SJCRH30 (cell line): Measurements from ENCODE around the gene DNAH5. TPM values are rescaled to one million over a fixed set of nuclear protein-coding genes. Genes with fewer than 3 reads are reported as not detected.

Source experiments
- DNase-seq, 2 experiments: peaks; one replicate each; pipeline ENCODE4 v3.0.0-alpha.2; 2015 to 2020
- H3K27ac ChIP-seq: fragments of 250-450 bp; sonication (Bioruptor Pico); 2 replicates; pipeline ENCODE4 v1.5.1; 2020; ENCODE audit warnings: mild to moderate bottlenecking, moderate library complexity
- H3K27me3 ChIP-seq: fragments of 250-450 bp; sonication (Bioruptor Pico); 2 replicates; pipeline ENCODE4 v1.5.1; 2020; ENCODE audit warnings: mild to moderate bottlenecking, moderate library complexity
- H3K36me3 ChIP-seq: fragments of 250-450 bp; sonication (Bioruptor Pico); 2 replicates; pipeline ENCODE4 v1.5.1; 2020; ENCODE audit warnings: mild to moderate bottlenecking, moderate library complexity
- H3K4me1 ChIP-seq: fragments of 250-450 bp; sonication (Bioruptor Pico); 2 replicates; pipeline ENCODE4 v1.5.1; 2020; ENCODE audit warnings: mild to moderate bottlenecking, moderate library complexity
- H3K4me3 ChIP-seq: fragments of 250-450 bp; sonication (Bioruptor Pico); 2 replicates; pipeline ENCODE4 v1.5.1; 2020; ENCODE audit warnings: mild to moderate bottlenecking, moderate library complexity
- H3K9me3 ChIP-seq: fragments of 250-450 bp; sonication (Bioruptor Pico); replicated peaks from 2 replicates; pipeline ENCODE4 v1.5.1; 2020; ENCODE audit warnings: mild to moderate bottlenecking, moderate library complexity
- total RNA-seq: library from RNA; depleted of rRNA; stranded (reverse); fragments of >200 nt; shearing (Covaris generic); gene quantifications from 2 replicates; pipeline ENCODE4 v1.2.3, GENCODE V29; 2014; rRNA removed

Gene DNAH5
- total RNA-seq, 1 experiment from 2014 or later, result 0.16 TPM

DNA sequence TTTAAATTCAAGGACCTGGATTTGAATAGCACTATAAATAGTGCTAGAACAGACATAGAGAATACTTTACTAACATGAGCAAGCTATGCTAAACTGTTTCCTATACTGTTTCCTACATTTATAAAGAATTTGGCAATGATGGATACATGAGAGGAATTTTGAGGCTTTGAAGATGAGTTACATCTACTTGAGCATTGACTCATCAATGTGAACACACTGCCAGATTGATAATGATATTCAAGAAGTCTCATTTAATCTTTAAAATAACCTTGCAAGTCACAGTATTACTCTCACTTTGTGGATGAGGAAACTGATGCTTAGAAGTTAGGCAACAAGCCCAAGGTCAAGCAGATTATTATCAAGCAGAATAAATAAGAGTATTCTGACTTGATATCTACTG, 281.9 kb downstream of the DNAH5 start:
- no peaks in the 10 kb centered on the region for H3K36me3 ChIP-seq
- H3K27me3 ChIP-seq, result no peaks in the 10 kb centered on the region
- no peak overlapping the region for H3K27ac ChIP-seq
- H3K4me3 ChIP-seq, result no peak overlapping the region
- H3K9me3 ChIP-seq, result no peaks in the 10 kb centered on the region
- no peak for DNase-seq
- no peaks in the 10 kb centered on the region for H3K4me1 ChIP-seq

- no peaks in the 10 kb centered on the region for H3K4me1 ChIP-seq
- H3K27ac ChIP-seq, result no peak overlapping the region
- no peaks in the 10 kb centered on the region for H3K9me3 ChIP-seq
- H3K4me3 ChIP-seq, result no peak overlapping the region
- no peaks in the 10 kb centered on the region for H3K36me3 ChIP-seq
- H3K27me3 ChIP-seq, result no peaks in the 10 kb centered on the region
- DNase-seq, result no peak
Observed at GRCh38 chr5:13661272-13661671, 283.2 kb downstream of the DNAH5 start.

DNA sequence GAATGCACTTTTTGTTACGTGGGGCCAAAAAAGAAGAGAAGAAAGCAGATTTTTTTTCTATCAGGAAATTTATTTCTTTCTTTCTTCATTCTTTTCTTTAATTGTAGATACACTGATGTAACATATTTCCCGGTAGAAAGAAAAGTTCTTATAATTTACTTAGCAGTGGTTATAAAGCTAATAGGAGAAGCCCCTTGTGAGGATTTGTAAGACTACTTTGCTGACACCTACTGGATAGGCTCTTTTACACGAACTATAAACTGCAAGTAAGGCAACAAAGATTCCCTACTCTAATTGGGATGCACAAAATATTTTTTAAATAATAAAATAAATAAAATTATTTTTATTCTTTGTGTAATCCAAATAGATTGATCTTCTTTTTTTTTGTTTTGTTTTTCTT, 284.4 kb downstream of the DNAH5 start:
- no peak for DNase-seq
- no peaks in the 10 kb centered on the region for H3K4me1 ChIP-seq

DNA sequence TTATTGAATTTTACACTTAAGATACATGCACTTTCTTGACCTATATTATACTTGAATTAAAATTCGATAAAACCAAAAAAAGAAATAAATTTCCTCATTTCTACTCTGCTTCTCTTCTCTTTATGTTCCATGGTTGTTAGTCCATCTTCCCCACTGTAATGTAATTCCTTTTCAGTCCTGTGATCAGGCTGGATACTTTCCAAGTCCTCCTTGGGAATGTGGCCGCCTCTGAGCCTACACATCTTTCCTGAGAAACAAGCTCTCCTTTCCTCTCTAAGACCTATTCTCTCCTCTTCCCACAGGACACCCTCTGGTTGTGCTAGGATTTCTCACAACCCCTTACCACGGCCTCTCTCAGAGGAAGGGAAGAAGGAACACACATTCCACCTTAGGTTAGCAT, 285.1 kb downstream of the DNAH5 start:
- H3K27me3 ChIP-seq, result no peaks in the 10 kb centered on the region
- no peak for DNase-seq

More for the DNA sequence above, 284.4 kb downstream of the DNAH5 start:
- H3K27ac ChIP-seq, result no peak overlapping the region
- no peaks in the 10 kb centered on the region for H3K27me3 ChIP-seq
- H3K4me3 ChIP-seq, result no peak overlapping the region
- no peaks in the 10 kb centered on the region for H3K9me3 ChIP-seq
- no peaks in the 10 kb centered on the region for H3K36me3 ChIP-seq

GRCh38 chr5:13658761-13659160, 285.7 kb downstream of the DNAH5 start:
- Histone ChIP-seq H3K27me3 (no peaks in the 10 kb centered on the region), H3K9me3 (no peaks in the 10 kb centered on the region), H3K36me3 (no peaks in the 10 kb centered on the region), H3K4me1 (no peaks in the 10 kb centered on the region), H3K4me3 (no peak overlapping the region), H3K27ac (no peak overlapping the region)
- no peak for DNase-seq

More for the DNA sequence above, 285.1 kb downstream of the DNAH5 start:
- H3K4me1 ChIP-seq, result no peaks in the 10 kb centered on the region
- no peaks in the 10 kb centered on the region for H3K36me3 ChIP-seq
- no peak overlapping the region for H3K4me3 ChIP-seq
- no peaks in the 10 kb centered on the region for H3K9me3 ChIP-seq
- H3K27ac ChIP-seq, result no peak overlapping the region

GRCh38 chr5:13658152-13658551, 286.3 kb downstream of the DNAH5 start:
- no peak overlapping the region for H3K27ac ChIP-seq
- no peak overlapping the region for H3K4me3 ChIP-seq
- H3K9me3 ChIP-seq, result no peaks in the 10 kb centered on the region
- H3K4me1 ChIP-seq, result no peaks in the 10 kb centered on the region
- H3K27me3 ChIP-seq, result no peaks in the 10 kb centered on the region
- no peaks in the 10 kb centered on the region for H3K36me3 ChIP-seq
- no peak for DNase-seq

GRCh38 chr5:13653709-13654108, 290.8 kb downstream of the DNAH5 start:
- H3K9me3 ChIP-seq, result no peaks in the 10 kb centered on the region
- no peak overlapping the region for H3K4me3 ChIP-seq
- H3K27me3 ChIP-seq, result no peaks in the 10 kb centered on the region
- H3K36me3 ChIP-seq, result no peaks in the 10 kb centered on the region
- H3K27ac ChIP-seq, result no peak overlapping the region
- no peak for DNase-seq
- no peaks in the 10 kb centered on the region for H3K4me1 ChIP-seq

GRCh38 chr5:13649656-13650055, 294.8 kb downstream of the DNAH5 start:
- H3K4me3 ChIP-seq, result no peak overlapping the region
- no peak for DNase-seq
- no peak overlapping the region for H3K27ac ChIP-seq
- H3K4me1 ChIP-seq, result no peaks in the 10 kb centered on the region
- no peaks in the 10 kb centered on the region for H3K9me3 ChIP-seq
- H3K36me3 ChIP-seq, result no peaks in the 10 kb centered on the region
- H3K27me3 ChIP-seq, result no peaks in the 10 kb centered on the region

- Histone ChIP-seq H3K36me3 (no peaks in the 10 kb centered on the region), H3K9me3 (no peaks in the 10 kb centered on the region), H3K4me3 (no peak overlapping the region), H3K27me3 (no peaks in the 10 kb centered on the region), H3K4me1 (no peaks in the 10 kb centered on the region), H3K27ac (no peak overlapping the region)
- DNase-seq, result no peak
Observed at GRCh38 chr5:13648822-13649221, 295.7 kb downstream of the DNAH5 start.

GRCh38 chr5:13643734-13644133, 300.8 kb downstream of the DNAH5 start:
- DNase-seq, result no peak
- Histone ChIP-seq H3K27me3 (no peaks in the 10 kb centered on the region), H3K9me3 (no peaks in the 10 kb centered on the region), H3K36me3 (no peaks in the 10 kb centered on the region), H3K4me3 (no peak overlapping the region), H3K27ac (no peak overlapping the region), H3K4me1 (no peaks in the 10 kb centered on the region)

GRCh38 chr5:13643196-13643595, 301.3 kb downstream of the DNAH5 start:
- H3K9me3 ChIP-seq, result no peaks in the 10 kb centered on the region
- no peak overlapping the region for H3K27ac ChIP-seq
- no peaks in the 10 kb centered on the region for H3K4me1 ChIP-seq
- no peak overlapping the region for H3K4me3 ChIP-seq
- H3K36me3 ChIP-seq, result no peaks in the 10 kb centered on the region
- no peaks in the 10 kb centered on the region for H3K27me3 ChIP-seq
- DNase-seq, result no peak

Other genes with a start within 250 kb of the DNAH5 start
- gene TRIO, start 198.7 kb upstream of the DNAH5 start, total RNA-seq, result 67.9 and 82.9 TPM in 2 replicates